Activated T-helper 2 cell treated with anti-CD3 and anti-CD28 coated beads, Interferon-gamma antibody, Interleukin-2, Interleukin-4, amounts not matched to agents 10 μg/mL and 5 μg/mL and 100 μg/mL, durations not matched to agents 14 hours and 24 hours and 36 hours (primary cell): Measurements from ENCODE around the gene ARPP19. TPM values are rescaled to one million over a fixed set of nuclear protein-coding genes. Genes with fewer than 3 reads are reported as not detected.

Source experiments
- DNase-seq: peaks from one replicate; pipeline ENCODE4 v3.0.0; 2021; ENCODE audit warnings: low spot score
- H3K27ac Mint-ChIP-seq: one replicate; pipeline ENCODE4 v1.8.0; 2021; ENCODE audit warnings: mixed read lengths
- H3K27me3 Mint-ChIP-seq: one replicate; pipeline ENCODE4 v1.8.0; 2021; ENCODE audit warnings: low read depth, mixed read lengths
- H3K36me3 Mint-ChIP-seq: one replicate; pipeline ENCODE4 v1.8.0; 2021; ENCODE audit warnings: low read depth, mixed read lengths
- H3K4me1 Mint-ChIP-seq: one replicate; pipeline ENCODE4 v1.8.0; 2021; ENCODE audit warnings: low read depth, mixed read lengths
- H3K4me3 Mint-ChIP-seq: one replicate; pipeline ENCODE4 v1.8.0; 2021; ENCODE audit warnings: low read depth, mild to moderate bottlenecking, moderate library complexity, mixed read lengths
- H3K9me3 Mint-ChIP-seq: one replicate; pipeline ENCODE4 v1.8.0; 2021; ENCODE audit warnings: mixed read lengths
- intact Hi-C: fragments of 100-400 bp; cut with micrococcal nuclease; formaldehyde crosslinking; loops from one replicate; pipeline ENCODE4 v1.15.1; 2023
- total RNA-seq: library from RNA; stranded (reverse); gene quantifications from 2 replicates; pipeline ENCODE4 v1.2.3, GENCODE V29; 2022

ARPP19 gene
- total RNA-seq, 1 donor from 2014 or later: 178 TPM

- Mint-ChIP-seq H3K9me3 (no peaks in the 10 kb centered on the region), H3K36me3 (no peaks in the 10 kb centered on the region), H3K27ac (no peak overlapping the region), H3K4me3 (no peak overlapping the region), H3K27me3 (no peaks in the 10 kb centered on the region), H3K4me1 (peaks cover 20% of the 10 kb centered on the region)
- DNase-seq: no peak
- intact Hi-C loops: loop anchor here (5.0 kb wide), 1 partner anchor 58 kb away; no protein-coding TSS in a partner anchor
These were observed 69.3 kb downstream of the ARPP19 start for GRCh38 chr15:52499506-52499905.

- intact Hi-C loops: loop anchor here (5.0 kb wide), 1 partner anchor 59 kb away; no protein-coding TSS in a partner anchor
- Mint-ChIP-seq H3K36me3 (no peaks in the 10 kb centered on the region), H3K27me3 (no peaks in the 10 kb centered on the region), H3K4me3 (no peak overlapping the region), H3K4me1 (peaks cover 13% of the 10 kb centered on the region), H3K27ac (no peak overlapping the region), H3K9me3 (no peaks in the 10 kb centered on the region)
- DNase-seq: no peak
These were observed 70.1 kb downstream of the ARPP19 start for GRCh38 chr15:52498706-52499105.

Other genes starting within 250 kb of the ARPP19 start
- 22.8 and 23.6 TPM in 2 replicates for gene MYO5A, start 40.1 kb downstream of the ARPP19 start, total RNA-seq
- 14.4 TPM in 2 replicates for gene ATOSA, start 110.4 kb upstream of the ARPP19 start, total RNA-seq
- gene ONECUT1, start 221.3 kb upstream of the ARPP19 start, total RNA-seq: not detected in 2 replicates